ENCODE results near the gene CEACAM6. TPM values are rescaled to one million over a fixed set of nuclear protein-coding genes. Genes with fewer than 3 reads are reported as not detected.

CEACAM6 gene
- total RNA-seq, 1 experiment from 2014 or later: 0.21 TPM

DNA sequence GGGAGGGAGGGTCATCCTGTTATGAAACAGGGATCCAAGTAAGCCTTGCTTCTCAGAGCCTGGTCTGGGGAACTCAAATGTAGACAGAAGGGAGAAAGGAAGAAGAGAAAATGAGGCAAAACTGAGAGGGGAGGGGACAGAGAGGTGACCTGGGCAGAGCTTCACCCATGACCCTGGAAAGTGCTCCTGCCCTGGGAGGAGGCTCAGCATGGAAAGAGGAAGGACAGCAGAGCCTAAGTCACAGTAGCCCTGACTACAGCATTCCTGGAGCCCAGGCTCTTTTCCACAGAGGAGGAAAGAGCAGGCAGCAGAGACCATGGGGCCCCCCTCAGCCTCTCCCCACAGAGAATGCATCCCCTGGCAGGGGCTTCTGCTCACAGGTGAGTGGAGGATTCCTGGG lies 41.0 kb downstream of the CEACAM6 start, which contains the start of gene CEACAM3:
Gene CEACAM3 (plus strand): TSS at position 226 of the 400 bp plus-strand sequence. CDS start 91 bp downstream, at position 317.
- in situ Hi-C loops (cut with HindIII; ENCODE audit: low pct_unique_long_range_greater_than_20kb, low sequenced_read_pairs): no loop called here
- CTCF ChIA-PET: no interaction called here
- TF ChIP-seq CTCF (IDR thresholded peaks at IDR 0.05) (no peak), SIN3A (IDR thresholded peaks at IDR 0.05; ENCODE audit: borderline replicate concordance, insufficient read depth, low read depth, low read length) (no peak), REST (IDR thresholded peaks at IDR 0.05; ENCODE audit: insufficient read depth in 1 of 2, low read depth in 2 of 2, low read length in 1 of 2) (no peak), POLR2AphosphoS5 (IDR thresholded peaks at IDR 0.05; ENCODE audit: low read depth, low read length) (no peak), TCF7L2 (IDR thresholded peaks at IDR 0.05; ENCODE audit: low read depth, low read length) (no peak)
- no peaks in the 10 kb centered on the region for H3K4me1 ChIP-seq (ENCODE audit: control insufficient read depth, insufficient read depth, low read length)
- intact Hi-C loops (cut with micrococcal nuclease; ENCODE audit: unreplicated experiment): no loop called here
- BruUV-seq (replicated peaks): no TSS peak
- H3K4me3 ChIP-seq (ENCODE audit: low read depth in 2 of 2, low read length in 2 of 2): no peak within 1 kb of the TSS
- no peaks in the 10 kb centered on the region for H3K36me3 ChIP-seq (ENCODE audit: control insufficient read depth, insufficient read depth, low read length)
- H3K27ac ChIP-seq (ENCODE audit: low read length): no peak within 1 kb of the TSS
- no peaks in the 10 kb centered on the region for H3K27me3 ChIP-seq (ENCODE audit: control insufficient read depth, insufficient read depth, low read length)
- DNase-seq (ENCODE audit: low read depth, low spot score) (no peak), ATAC-seq (no peak)
- POLR2A ChIA-PET: no interaction called here
- H3K9me3 ChIP-seq (ENCODE audit: control insufficient read depth, insufficient read depth, low read depth, low read length): no peaks in the 10 kb centered on the region

GRCh38 chr19:41796901-41797300 lies 41.6 kb downstream of the CEACAM6 start:
- no peak for TF ChIP-seq SIN3A (IDR thresholded peaks at IDR 0.05; ENCODE audit: borderline replicate concordance, insufficient read depth, low read depth, low read length)
- TF ChIP-seq REST (IDR thresholded peaks at IDR 0.05; ENCODE audit: insufficient read depth in 1 of 2, low read depth in 2 of 2, low read length in 1 of 2): no peak
- TF ChIP-seq TCF7L2 (IDR thresholded peaks at IDR 0.05; ENCODE audit: low read depth, low read length): no peak
- no peak for TF ChIP-seq CTCF (IDR thresholded peaks at IDR 0.05)
- no peak for TF ChIP-seq POLR2AphosphoS5 (IDR thresholded peaks at IDR 0.05; ENCODE audit: low read depth, low read length)
- DNase-seq (ENCODE audit: low read depth, low spot score): no peak
- CTCF ChIA-PET: no interaction called here
- H3K4me3 ChIP-seq (ENCODE audit: low read depth in 2 of 2, low read length in 2 of 2): no peak overlapping the region
- no TSS peak for BruUV-seq (replicated peaks)
- no peaks in the 10 kb centered on the region for H3K4me1 ChIP-seq (ENCODE audit: control insufficient read depth, insufficient read depth, low read length)
- POLR2A ChIA-PET: no interaction called here
- H3K27me3 ChIP-seq (ENCODE audit: control insufficient read depth, insufficient read depth, low read length): no peaks in the 10 kb centered on the region
- no peak for ATAC-seq
- H3K9me3 ChIP-seq (ENCODE audit: control insufficient read depth, insufficient read depth, low read depth, low read length): no peaks in the 10 kb centered on the region
- no peak overlapping the region for H3K27ac ChIP-seq (ENCODE audit: low read length)
- intact Hi-C loops (cut with micrococcal nuclease; ENCODE audit: unreplicated experiment): no loop called here
- in situ Hi-C loops (cut with HindIII; ENCODE audit: low pct_unique_long_range_greater_than_20kb, low sequenced_read_pairs): no loop called here
- no peaks in the 10 kb centered on the region for H3K36me3 ChIP-seq (ENCODE audit: control insufficient read depth, insufficient read depth, low read length)
